ENCODE measurements around the gene VSIR. TPM values are rescaled to one million over a fixed set of nuclear protein-coding genes. Genes with fewer than 3 reads are reported as not detected.

Gene VSIR
- total and polyA plus RNA-seq, 10 of the 15 experiments (the other 5 are each of a cell fraction or from before 2014, with no cell fraction given) = 0.19 to 12.5 (median 6.7) TPM

DNA sequence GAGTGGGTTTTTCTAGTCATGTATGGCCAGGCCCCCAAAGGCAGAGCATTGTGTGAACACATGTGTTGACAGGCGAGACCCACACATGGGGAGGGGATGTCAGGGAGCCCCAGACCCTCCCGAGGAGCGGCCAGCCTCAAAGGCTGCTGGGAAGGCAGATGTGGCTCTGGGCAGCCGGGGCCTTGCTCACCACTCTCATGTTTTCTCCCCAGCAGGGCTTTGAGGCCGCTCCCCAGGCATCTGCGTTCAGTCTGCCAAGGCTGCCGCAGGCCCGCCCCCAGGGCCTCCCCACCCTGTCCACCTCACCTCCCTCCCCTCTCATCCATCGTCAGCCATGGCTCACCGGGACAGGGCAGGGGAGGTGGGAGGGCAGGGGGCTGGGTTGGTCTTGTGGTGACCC lies 16.6 kb upstream of the VSIR start (continued):
- TF ChIP-seq BCLAF1 (IDR thresholded peaks at IDR 0.05) = no peak
- TF ChIP-seq, protein P1, sequence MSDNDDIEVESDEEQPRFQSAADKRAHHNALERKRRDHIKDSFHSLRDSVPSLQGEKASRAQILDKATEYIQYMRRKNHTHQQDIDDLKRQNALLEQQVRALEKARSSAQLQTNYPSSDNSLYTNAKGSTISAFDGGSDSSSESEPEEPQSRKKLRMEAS (IDR thresholded peaks at IDR 0.05; ENCODE audit: low read depth, low read length) = no peak
- TF ChIP-seq MTA2 (IDR thresholded peaks at IDR 0.05; ENCODE audit: low read depth) = no peak
- TF ChIP-seq, protein P2, sequence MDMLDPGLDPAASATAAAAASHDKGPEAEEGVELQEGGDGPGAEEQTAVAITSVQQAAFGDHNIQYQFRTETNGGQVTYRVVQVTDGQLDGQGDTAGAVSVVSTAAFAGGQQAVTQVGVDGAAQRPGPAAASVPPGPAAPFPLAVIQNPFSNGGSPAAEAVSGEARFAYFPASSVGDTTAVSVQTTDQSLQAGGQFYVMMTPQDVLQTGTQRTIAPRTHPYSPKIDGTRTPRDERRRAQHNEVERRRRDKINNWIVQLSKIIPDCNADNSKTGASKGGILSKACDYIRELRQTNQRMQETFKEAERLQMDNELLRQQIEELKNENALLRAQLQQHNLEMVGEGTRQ (IDR thresholded peaks at IDR 0.05; ENCODE audit: borderline replicate concordance, low read depth, low read length) = no peak
- TF ChIP-seq ZNF24 (IDR thresholded peaks at IDR 0.05) = no peak
- TF ChIP-seq IRF4 (IDR thresholded peaks at IDR 0.05; ENCODE audit: low read depth, low read length) = no peak

GRCh38 chr10:71788954-71789353 lies 15.6 kb upstream of the VSIR start:
- SMC1A ChIA-PET (ENCODE audit: uncharacterized antibody, unreplicated experiment) = no interaction called here
- CTCF ChIA-PET = no interaction called here
- WGBS (ENCODE audit: insufficient coverage, insufficient replicate concordance, low lambda C conversion rate, missing lambda C conversion rate) = 53% methylated on average over 8 of the region's 8 CpGs
- TF ChIP-seq NFIC (IDR thresholded peaks at IDR 0.05; ENCODE audit: low read depth, low read length) (no peak), CBX5 (IDR thresholded peaks at IDR 0.05; ENCODE audit: low read depth) (no peak), BCL11A (IDR thresholded peaks at IDR 0.05; ENCODE audit: low read depth, low read length) (no peak), SUZ12 (IDR thresholded peaks at IDR 0.05; ENCODE audit: unreplicated experiment) (no peak), RBBP5 (conservative IDR thresholded peaks at IDR 0.05) (no peak), IRF4 (IDR thresholded peaks at IDR 0.05; ENCODE audit: low read depth, low read length) (no peak), YBX1 (IDR thresholded peaks at IDR 0.05) (no peak), STAT1 (conservative IDR thresholded peaks at IDR 0.05) (no peak), ASH2L (IDR thresholded peaks at IDR 0.05; ENCODE audit: borderline replicate concordance, low read depth) (no peak), NR2F1 (conservative IDR thresholded peaks at IDR 0.05) (no peak)
- TF ChIP-seq, protein P3, sequence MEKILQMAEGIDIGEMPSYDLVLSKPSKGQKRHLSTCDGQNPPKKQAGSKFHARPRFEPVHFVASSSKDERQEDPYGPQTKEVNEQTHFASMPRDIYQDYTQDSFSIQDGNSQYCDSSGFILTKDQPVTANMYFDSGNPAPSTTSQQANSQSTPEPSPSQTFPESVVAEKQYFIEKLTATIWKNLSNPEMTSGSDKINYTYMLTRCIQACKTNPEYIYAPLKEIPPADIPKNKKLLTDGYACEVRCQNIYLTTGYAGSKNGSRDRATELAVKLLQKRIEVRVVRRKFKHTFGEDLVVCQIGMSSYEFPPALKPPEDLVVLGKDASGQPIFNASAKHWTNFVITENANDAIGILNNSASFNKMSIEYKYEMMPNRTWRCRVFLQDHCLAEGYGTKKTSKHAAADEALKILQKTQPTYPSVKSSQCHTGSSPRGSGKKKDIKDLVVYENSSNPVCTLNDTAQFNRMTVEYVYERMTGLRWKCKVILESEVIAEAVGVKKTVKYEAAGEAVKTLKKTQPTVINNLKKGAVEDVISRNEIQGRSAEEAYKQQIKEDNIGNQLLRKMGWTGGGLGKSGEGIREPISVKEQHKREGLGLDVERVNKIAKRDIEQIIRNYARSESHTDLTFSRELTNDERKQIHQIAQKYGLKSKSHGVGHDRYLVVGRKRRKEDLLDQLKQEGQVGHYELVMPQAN (conservative IDR thresholded peaks at IDR 0.05) = no peak
- TF ChIP-seq, protein P1 (IDR thresholded peaks at IDR 0.05; ENCODE audit: low read depth, low read length) = no peak
- TF ChIP-seq, protein P4, sequence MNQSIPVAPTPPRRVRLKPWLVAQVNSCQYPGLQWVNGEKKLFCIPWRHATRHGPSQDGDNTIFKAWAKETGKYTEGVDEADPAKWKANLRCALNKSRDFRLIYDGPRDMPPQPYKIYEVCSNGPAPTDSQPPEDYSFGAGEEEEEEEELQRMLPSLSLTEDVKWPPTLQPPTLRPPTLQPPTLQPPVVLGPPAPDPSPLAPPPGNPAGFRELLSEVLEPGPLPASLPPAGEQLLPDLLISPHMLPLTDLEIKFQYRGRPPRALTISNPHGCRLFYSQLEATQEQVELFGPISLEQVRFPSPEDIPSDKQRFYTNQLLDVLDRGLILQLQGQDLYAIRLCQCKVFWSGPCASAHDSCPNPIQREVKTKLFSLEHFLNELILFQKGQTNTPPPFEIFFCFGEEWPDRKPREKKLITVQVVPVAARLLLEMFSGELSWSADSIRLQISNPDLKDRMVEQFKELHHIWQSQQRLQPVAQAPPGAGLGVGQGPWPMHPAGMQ (IDR thresholded peaks at IDR 0.05; ENCODE audit: borderline replicate concordance) = no peak

More at GRCh38 chr10:71788954-71789353, 15.6 kb upstream of the VSIR start:
- ChIA-PET RAD21 (ENCODE audit: unreplicated experiment) (interaction anchor here (1.2 kb wide), 1 partner anchor 15 kb away, joined by 3 read pairs; the partner anchor contains the start of gene VSIR), POLR2A (no interaction called here)
- no peak for ATAC-seq
- Histone ChIP-seq H3K27ac (ENCODE audit: control insufficient read depth, insufficient read depth) (no peak overlapping the region), H3K4me1 (ENCODE audit: control insufficient read depth, insufficient read depth, low read length) (peaks cover 10% of the 10 kb centered on the region), H3K9ac (ENCODE audit: control insufficient read depth, insufficient read depth, low read length) (no peak overlapping the region), H4K20me1 (ENCODE audit: control insufficient read depth, insufficient read depth) (no peaks in the 10 kb centered on the region), H3K4me2 (ENCODE audit: control insufficient read depth, insufficient read depth) (no peak overlapping the region), H3K9me3 (replicated peaks; ENCODE audit: control insufficient read depth, insufficient read depth, low read length) (no peaks in the 10 kb centered on the region; the same call in 2 of the 3 replicates), H3K27me3 (replicated peaks in 1 of 2; ENCODE audit: control insufficient read depth in 2 of 2, insufficient read depth in 2 of 2, low read length in 1 of 2) (no peaks in the 10 kb centered on the region; a peak in 1 of 4 replicates), H3K4me3 (no peak overlapping the region), H3K79me2 (ENCODE audit: control insufficient read depth, insufficient read depth, low read length) (no peaks in the 10 kb centered on the region), H3K36me3 (ENCODE audit: control insufficient read depth in 2 of 2, insufficient read depth in 2 of 2, low read length in 1 of 2) (no peaks in the 10 kb centered on the region), H2AFZ (ENCODE audit: control insufficient read depth, low read depth, low read length) (no peak overlapping the region)
- intact Hi-C loops (cut with micrococcal nuclease; ENCODE audit: unreplicated experiment) = no loop called here
- FAIRE-seq = no peak
- no peak for DNase-seq (ENCODE audit: low read depth, low spot score)
- in situ Hi-C loops (cut with MboI) = no loop called here
- no TSS peak for BruUV-seq (replicated peaks)
